Activated T-helper 17 cell treated with anti-CD3 and anti-CD28 coated beads, Interleukin-2, amount 50 U/mL, for 72 hours (primary cell): ENCODE results near the gene FAM221B. TPM values are rescaled to one million over a fixed set of nuclear protein-coding genes. Genes with fewer than 3 reads are reported as not detected.

Experiments used
- ATAC-seq: fragments of 150-1000 bp; cut with Tn5 transposase; replicated peaks from 2 replicates; pipeline ENCODE4 v1.10.0; 2021; ENCODE audit warnings: mild to moderate bottlenecking, moderate library complexity
- H3K27ac Mint-ChIP-seq: one replicate; pipeline ENCODE4 v1.8.0; 2022; ENCODE audit warnings: mixed read lengths
- H3K27me3 Mint-ChIP-seq: one replicate; pipeline ENCODE4 v1.8.0; 2022; ENCODE audit warnings: mixed read lengths
- H3K36me3 Mint-ChIP-seq: one replicate; pipeline ENCODE4 v1.8.0; 2022; ENCODE audit warnings: low read depth, mild to moderate bottlenecking, mixed read lengths
- H3K4me1 Mint-ChIP-seq: one replicate; pipeline ENCODE4 v1.8.0; 2022; ENCODE audit warnings: mixed read lengths
- H3K4me3 Mint-ChIP-seq: one replicate; pipeline ENCODE4 v1.8.0; 2022; ENCODE audit warnings: mild to moderate bottlenecking, mixed read lengths
- H3K9me3 Mint-ChIP-seq: one replicate; pipeline ENCODE4 v1.8.0; 2022; ENCODE audit warnings: mixed read lengths
- total RNA-seq, 2 donors: library from RNA; stranded (reverse); gene quantifications; one replicate each; pipeline ENCODE4 v1.2.3, GENCODE V29; 2022

FAM221B gene
- total RNA-seq, 2 donors from 2014 or later, result not detected

DNA sequence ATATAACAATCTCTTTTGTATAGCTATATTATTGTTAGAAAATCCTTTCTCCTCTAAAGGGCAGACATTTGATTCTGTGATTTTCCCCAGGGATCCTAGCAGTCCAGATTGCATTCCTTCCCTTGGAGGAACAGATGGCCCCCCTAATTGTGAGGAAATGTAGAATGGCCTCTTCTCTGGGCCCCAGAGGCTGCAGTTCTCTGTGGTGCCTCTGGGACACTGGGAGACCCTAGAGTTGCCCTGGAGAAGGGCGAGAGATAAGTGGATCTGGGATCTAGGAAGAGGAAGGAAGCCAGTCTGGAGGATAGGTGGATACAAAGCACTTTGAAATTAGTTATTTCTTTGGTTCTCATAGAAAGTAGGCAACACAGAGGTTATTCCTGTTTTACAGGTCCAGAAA lies 11.8 kb downstream of the FAM221B start:
- H3K9me3 Mint-ChIP-seq, result no peaks in the 10 kb centered on the region
- H3K4me3 Mint-ChIP-seq, result peak overlapping the region; percentile 81
- peaks cover 19% of the 10 kb centered on the region for H3K4me1 Mint-ChIP-seq
- no peaks in the 10 kb centered on the region for H3K36me3 Mint-ChIP-seq
- no peaks in the 10 kb centered on the region for H3K27me3 Mint-ChIP-seq
- no peak overlapping the region for H3K27ac Mint-ChIP-seq
- no peak for ATAC-seq

DNA sequence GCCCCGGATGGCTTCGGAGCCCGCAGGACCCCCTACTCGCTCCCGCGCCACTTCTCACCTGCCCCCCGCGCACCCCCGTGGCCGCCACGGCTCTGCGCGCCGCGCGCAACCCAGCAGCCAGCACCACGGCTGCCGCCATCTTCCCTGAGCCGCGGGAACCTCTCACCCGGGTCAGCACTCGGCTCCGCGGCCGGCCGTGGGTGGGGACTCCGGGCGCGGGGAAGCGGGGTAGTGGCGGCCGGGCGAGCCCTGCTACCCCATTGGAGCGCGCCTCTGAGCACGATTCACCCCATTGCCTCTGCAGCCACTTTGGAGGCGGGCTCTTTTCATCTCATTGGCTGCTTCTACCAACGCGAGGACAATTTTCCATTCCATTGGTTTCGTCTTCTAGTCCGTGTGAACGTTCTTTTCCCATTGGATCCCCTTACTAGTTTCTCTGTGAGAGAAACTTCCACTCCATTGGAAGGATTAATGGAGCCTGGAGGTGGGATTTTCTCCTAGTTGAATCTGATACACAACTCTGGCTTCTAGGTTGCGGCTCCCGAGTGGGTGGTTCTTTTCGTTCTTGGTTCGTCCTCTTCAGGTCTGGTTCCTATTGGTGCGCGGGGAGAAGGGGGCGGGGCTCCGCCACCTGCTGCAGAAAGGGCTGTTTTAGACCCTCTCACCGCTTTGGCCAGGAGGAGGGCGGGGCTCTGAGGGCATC lies 13.5 kb downstream of the FAM221B start, which contains the start of gene HINT2:
HINT2 (minus strand) TSS at position 202 of the 703 bp plus-strand sequence; CDS start at position 139, 63 bp downstream.
- Mint-ChIP-seq H3K36me3 (no peaks in the 10 kb centered on the region), H3K27ac (peak within 1 kb of the TSS; percentile 88), H3K9me3 (no peaks in the 10 kb centered on the region), H3K27me3 (no peaks in the 10 kb centered on the region), H3K4me3 (peak within 1 kb of the TSS; percentile 81), H3K4me1 (peaks cover 19% of the 10 kb centered on the region)
- peak; percentile 88 for ATAC-seq

DNA sequence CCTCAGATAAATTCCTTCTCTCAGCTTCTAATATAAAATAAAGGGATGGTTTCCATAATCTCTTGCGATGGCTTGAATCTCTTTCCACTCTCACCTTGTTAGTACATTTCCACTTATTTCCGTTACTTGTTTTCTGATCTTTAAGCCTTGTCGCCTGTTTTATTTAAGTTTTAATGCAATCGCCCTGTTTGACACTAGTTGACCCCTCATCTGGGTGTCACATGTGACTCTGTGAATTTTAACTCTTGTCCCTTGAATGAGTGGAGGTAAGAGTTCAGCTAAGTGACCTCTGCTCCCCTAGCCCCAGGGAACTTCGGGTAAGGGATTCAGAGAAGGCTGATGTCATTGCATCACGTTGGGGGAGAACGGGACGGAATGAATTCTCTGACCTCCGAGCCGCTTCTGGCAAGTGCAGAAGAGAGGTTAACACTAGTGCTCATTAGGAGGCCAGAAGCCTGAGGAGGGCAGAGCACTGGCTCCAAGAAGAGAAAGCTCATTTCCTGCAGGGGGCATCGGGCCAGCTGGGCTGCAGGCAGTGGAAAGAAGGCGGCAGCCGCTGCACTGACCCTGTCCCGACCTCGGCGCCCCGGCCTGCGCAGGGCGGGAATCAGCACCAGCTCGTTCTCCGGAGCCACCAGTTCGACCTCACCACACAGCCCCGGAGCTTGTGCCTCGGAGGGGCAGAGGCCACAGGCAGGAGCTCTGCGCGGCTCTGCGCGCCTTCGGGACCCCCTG lies 14.3 kb downstream of the FAM221B start:
- H3K4me3 Mint-ChIP-seq, result peak overlapping the region; percentile 81
- H3K27me3 Mint-ChIP-seq, result no peaks in the 10 kb centered on the region
- ATAC-seq, result peak; percentile 9
- H3K4me1 Mint-ChIP-seq, result peaks cover 19% of the 10 kb centered on the region
- H3K36me3 Mint-ChIP-seq, result no peaks in the 10 kb centered on the region
- peak overlapping the region; percentile 88 for H3K27ac Mint-ChIP-seq
- H3K9me3 Mint-ChIP-seq, result no peaks in the 10 kb centered on the region

DNA sequence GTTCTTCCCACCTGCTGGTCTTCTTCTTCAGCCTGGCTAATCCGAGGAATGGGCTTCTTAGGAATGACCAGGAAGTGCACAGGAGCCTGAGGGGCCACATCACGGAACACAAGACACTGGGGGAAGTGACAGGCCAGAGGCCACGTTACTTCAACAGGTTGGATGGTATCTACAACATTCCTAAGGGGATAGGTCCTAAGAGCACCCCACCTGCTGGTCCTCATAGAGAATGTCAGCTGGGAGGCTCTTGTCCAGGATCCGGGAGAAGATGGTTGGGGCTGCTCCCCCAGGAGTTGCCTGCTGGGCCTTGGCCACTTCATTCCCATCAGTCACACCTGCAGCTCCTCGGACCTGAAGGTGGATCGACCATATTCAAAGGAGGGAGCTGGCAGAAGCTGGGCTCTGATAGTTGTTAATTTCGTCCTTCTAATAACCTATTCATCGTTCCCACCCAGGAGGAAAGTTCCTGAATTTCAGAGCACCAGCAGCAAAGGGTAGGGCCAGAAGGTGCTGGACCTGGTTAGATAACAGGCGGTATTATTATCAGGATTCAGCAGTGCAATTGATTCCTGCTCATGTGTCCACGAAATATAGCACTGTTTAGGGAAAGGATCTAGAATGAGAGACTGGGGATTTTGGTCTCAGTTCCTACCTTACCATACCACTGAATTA lies 15.0 kb downstream of the FAM221B start:
- H3K27ac Mint-ChIP-seq, result peak overlapping the region; percentile 88
- H3K4me1 Mint-ChIP-seq, result peaks cover 19% of the 10 kb centered on the region
- no peaks in the 10 kb centered on the region for H3K27me3 Mint-ChIP-seq
- no peak for ATAC-seq
- peak overlapping the region; percentile 81 for H3K4me3 Mint-ChIP-seq
- no peaks in the 10 kb centered on the region for H3K9me3 Mint-ChIP-seq
- peaks cover 5% of the 10 kb centered on the region for H3K36me3 Mint-ChIP-seq

DNA sequence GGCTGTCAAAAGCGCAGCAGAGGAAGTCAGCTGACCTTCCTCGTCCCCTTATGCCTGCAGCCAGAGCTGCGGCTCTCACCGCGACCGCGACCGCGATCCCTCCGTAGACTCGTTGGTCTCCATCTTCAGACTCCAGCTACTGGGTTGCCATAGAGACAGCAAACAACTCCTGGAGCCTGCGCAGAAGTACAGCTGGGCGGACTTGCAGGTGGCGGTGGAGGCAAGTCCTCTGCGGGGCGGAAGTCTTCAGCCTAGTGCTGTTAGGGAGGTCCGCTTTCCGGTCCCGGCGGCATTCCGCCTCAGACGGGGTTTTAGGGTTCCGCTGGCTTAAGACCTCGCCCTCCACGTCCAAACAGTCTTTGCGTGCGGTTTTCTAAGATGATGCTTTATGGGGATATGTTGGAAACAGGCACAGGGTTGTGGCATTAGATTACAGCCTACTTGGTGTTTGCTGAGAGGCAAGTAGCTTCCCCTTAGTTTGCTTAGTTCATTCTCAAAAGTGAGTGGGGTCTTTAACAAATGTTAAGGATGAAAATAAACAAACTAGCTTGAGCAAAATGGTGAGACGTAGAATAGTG lies 16.4 kb downstream of the FAM221B start, which contains the start of gene SPAG8:
SPAG8 (minus strand) TSS at position 238 of the 578 bp plus-strand sequence; CDS start at position 123, 115 bp downstream.
- H3K4me3 Mint-ChIP-seq, result peak within 1 kb of the TSS; percentile 81
- peaks cover 19% of the 10 kb centered on the region for H3K4me1 Mint-ChIP-seq
- H3K9me3 Mint-ChIP-seq, result no peaks in the 10 kb centered on the region
- peak; percentile 64 for ATAC-seq
- H3K36me3 Mint-ChIP-seq, result peaks cover 12% of the 10 kb centered on the region
- H3K27ac Mint-ChIP-seq, result peak within 1 kb of the TSS; percentile 91
- no peaks in the 10 kb centered on the region for H3K27me3 Mint-ChIP-seq

DNA sequence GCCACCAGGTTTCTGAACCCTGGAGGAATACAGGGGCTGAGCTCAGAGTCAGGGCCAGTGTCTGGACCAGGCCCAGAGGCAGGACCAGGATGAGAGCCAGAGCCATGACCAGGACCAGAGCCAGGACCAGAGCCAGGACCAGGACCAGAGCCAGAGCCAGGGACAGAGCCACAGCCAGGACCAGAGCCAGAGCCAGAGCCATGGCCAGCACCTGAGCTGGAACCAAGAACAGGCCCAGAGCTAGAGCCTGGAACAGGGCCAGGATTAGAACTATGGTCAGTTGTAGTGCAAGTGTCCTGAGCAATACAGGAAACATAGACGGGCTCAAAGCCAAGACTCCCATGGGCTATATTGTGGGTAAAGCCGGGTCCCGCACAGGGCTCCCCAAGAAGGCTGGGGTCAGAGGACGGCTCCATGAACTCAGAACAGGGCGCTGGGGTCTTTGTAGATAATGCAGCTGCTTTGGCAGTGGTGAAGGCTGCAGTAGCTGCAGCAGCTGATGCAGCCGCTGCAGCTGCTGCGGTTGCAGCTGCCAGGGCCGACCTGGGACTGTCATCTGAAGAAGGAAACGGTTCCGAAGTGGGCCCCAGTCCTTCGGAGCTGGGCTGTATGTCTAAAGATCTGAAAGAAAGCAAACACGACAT lies 17.0 kb downstream of the FAM221B start:
- peaks cover 19% of the 10 kb centered on the region for H3K4me1 Mint-ChIP-seq
- H3K36me3 Mint-ChIP-seq, result peaks cover 16% of the 10 kb centered on the region
- H3K27me3 Mint-ChIP-seq, result no peaks in the 10 kb centered on the region
- H3K9me3 Mint-ChIP-seq, result no peaks in the 10 kb centered on the region
- peak overlapping the region; percentile 91 for H3K27ac Mint-ChIP-seq
- H3K4me3 Mint-ChIP-seq, result peak overlapping the region; percentile 81
- no peak for ATAC-seq

DNA sequence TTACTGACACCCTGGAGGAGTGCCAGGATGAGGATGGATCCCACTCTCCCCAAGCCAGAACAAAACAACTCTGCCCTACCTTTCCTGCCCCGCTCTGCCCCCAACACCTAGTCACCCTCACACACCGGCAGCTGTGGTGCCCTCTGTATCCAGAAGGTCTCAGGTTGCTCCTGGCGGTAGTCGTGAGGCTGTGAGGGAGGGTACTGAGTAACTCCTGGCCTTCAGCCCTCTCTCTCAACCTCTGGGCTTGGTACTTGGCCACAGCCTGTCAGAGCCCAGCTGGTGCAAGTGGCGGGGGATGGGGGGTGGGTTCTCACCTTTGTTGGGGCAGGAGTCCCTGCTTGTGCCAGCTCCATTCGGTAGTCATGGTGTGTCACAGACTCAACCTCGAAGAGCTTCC lies 18.4 kb downstream of the FAM221B start:
- Mint-ChIP-seq H3K4me3 (no peak overlapping the region), H3K27ac (no peak overlapping the region), H3K27me3 (no peaks in the 10 kb centered on the region), H3K36me3 (peaks cover 29% of the 10 kb centered on the region), H3K9me3 (no peaks in the 10 kb centered on the region), H3K4me1 (peaks cover 19% of the 10 kb centered on the region)
- no peak for ATAC-seq

DNA sequence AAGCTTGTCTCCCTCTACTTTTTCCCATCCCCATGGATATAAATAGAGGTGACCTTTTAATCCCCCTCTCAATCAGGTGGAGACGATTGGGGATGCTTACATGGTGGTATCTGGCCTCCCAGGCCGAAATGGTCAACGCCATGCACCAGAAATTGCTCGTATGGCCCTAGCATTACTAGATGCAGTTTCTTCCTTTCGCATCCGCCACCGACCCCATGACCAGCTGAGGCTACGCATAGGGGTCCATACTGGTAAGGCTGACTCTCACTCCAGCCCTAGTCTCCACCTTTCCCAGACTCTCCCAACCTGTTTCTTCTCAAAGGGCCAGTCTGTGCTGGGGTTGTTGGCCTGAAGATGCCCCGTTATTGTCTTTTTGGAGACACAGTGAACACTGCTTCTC lies 20.1 kb downstream of the FAM221B start:
- H3K4me3 Mint-ChIP-seq, result no peak overlapping the region
- peaks cover 13% of the 10 kb centered on the region for H3K4me1 Mint-ChIP-seq
- ATAC-seq, result no peak
- no peaks in the 10 kb centered on the region for H3K27me3 Mint-ChIP-seq
- no peak overlapping the region for H3K27ac Mint-ChIP-seq
- no peaks in the 10 kb centered on the region for H3K9me3 Mint-ChIP-seq
- peaks cover 36% of the 10 kb centered on the region for H3K36me3 Mint-ChIP-seq

DNA sequence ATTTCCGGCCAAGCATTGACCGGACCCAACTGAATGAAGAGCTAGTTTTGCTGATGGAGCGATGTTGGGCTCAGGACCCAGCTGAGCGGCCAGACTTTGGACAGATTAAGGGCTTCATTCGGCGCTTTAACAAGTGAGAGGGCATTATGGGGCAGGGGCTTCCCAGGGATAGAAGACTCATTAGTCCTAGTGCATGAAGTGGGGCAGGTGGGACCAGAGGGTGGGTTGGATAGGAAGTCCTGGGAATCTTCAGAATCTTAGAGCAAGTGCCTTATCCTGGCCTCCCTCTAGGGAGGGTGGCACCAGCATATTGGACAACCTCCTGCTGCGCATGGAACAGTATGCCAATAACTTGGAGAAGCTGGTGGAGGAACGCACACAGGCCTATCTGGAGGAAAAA lies 22.4 kb downstream of the FAM221B start:
- Mint-ChIP-seq H3K4me3 (no peak overlapping the region), H3K27me3 (no peaks in the 10 kb centered on the region), H3K36me3 (peaks cover 59% of the 10 kb centered on the region), H3K27ac (no peak overlapping the region), H3K9me3 (no peaks in the 10 kb centered on the region), H3K4me1 (no peaks in the 10 kb centered on the region)
- ATAC-seq, result no peak

DNA sequence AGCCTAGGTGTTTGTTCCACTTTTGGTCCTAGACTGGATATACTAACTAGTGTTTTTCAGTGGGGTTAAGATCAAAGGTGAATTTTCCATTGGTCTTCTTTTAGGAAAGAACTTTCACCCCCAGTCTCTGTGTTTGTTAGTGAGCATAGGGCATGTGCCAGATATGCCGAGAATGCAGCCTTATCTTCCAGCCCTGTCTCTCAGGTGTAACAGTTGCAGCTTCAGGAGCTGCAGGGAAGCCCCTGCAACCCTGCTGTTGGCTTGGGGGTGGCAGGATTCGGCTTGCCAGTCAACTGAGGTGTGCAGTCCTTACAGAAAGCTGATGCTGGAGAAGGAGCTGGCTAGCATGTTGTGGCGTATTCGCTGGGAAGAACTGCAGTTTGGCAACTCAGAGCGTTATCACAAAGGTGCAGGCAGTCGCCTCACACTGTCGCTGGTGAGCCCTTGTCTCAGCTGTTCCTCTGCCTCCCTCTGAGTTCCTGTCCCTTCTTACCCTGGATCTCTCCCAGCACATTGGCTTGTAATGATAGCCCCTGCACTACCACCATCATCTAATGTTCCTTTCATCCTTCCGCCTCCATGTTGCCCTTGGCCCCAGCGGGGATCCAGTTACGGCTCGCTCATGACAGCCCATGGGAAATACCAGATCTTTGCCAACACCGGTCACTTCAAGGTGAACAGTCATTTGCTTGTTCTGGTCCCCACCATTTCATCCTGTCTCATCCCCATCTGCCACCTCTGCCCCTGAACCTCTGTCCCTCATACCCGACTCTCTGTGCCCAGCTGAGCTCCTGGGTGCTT lies 27.0 kb downstream of the FAM221B start:
- peaks cover 11% of the 10 kb centered on the region for H3K4me1 Mint-ChIP-seq
- no peaks in the 10 kb centered on the region for H3K9me3 Mint-ChIP-seq
- peaks cover 67% of the 10 kb centered on the region for H3K36me3 Mint-ChIP-seq
- no peak overlapping the region for H3K4me3 Mint-ChIP-seq
- ATAC-seq, result no peak
- H3K27ac Mint-ChIP-seq, result peak overlapping the region; percentile 45
- no peaks in the 10 kb centered on the region for H3K27me3 Mint-ChIP-seq

DNA sequence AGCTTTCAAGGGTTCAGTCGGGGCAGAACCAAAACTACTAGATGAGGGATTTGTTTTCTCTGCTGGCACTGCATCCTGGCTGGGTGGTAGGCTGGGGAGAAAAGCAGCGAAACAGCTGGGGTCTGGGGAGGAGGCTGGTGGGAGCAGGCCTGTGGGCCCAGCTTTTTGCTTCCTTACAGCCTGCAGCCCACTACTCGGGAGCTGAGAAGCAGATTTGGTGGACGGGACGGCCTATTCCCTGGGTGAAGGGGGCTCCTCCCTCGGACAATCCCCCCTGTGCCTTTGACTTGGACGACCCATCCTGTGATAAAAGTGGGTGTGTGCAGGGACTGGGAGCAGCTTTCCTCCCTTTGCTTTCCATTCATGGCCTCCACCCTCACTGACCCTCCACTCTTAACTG lies 28.0 kb downstream of the FAM221B start:
- H3K36me3 Mint-ChIP-seq, result peaks cover 57% of the 10 kb centered on the region

DNA sequence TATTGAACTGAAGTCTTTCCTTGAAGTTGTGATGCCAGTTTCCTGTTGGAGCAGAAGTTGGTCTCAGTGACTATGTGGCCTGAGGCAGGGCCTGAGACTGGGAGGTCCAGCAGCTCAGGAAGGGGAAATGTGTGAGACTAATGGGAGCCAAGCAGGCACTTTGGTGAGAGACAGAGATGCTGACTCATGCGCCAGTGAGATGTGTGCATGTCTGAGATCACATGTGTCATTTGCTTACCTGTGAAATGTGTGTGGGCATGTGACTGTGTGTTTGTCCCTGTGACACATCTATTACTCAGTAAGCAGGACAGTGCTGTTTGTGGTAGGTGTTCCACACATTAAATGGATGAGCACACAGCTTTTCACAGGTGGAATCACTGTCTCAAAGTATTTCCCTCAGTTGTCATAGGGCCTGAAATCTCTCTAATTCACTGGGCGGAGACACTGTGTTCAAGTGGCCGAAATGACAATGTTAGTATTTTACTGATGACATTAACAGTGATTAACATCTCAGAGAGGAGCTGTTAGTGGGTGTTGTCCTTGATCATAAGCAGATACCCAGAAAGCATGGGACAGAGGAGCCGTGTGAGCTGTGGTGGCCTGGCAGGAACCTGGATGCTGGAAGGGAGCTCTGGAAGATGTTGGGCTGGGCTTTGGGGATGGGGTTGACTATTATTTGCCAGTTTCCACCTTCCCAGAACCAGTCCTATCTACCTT lies 29.7 kb downstream of the FAM221B start:
- ATAC-seq, result peak; percentile 99
- peaks cover 15% of the 10 kb centered on the region for H3K4me1 Mint-ChIP-seq
- no peaks in the 10 kb centered on the region for H3K9me3 Mint-ChIP-seq
- H3K4me3 Mint-ChIP-seq, result peak overlapping the region; percentile 13
- H3K27me3 Mint-ChIP-seq, result no peaks in the 10 kb centered on the region
- peak overlapping the region; percentile 90 for H3K27ac Mint-ChIP-seq
- peaks cover 48% of the 10 kb centered on the region for H3K36me3 Mint-ChIP-seq

More for the DNA sequence above, 28.0 kb downstream of the FAM221B start:
- Mint-ChIP-seq H3K4me1 (peaks cover 11% of the 10 kb centered on the region), H3K27ac (peak overlapping the region; percentile 79), H3K9me3 (no peaks in the 10 kb centered on the region), H3K27me3 (no peaks in the 10 kb centered on the region), H3K4me3 (no peak overlapping the region)
- ATAC-seq, result no peak
